Glomerular visceral epithelial cell (primary cell): ENCODE results near the gene C10orf53.
"Not testable (repeated sequence)": the region's sequence is repeated elsewhere in the genome, so short reads cannot be mapped to it uniquely, and the experiment has no call there.

Experiments used
- DNase-seq: peaks from one replicate; pipeline ENCODE4 v3.0.0-alpha.2; 2016; ENCODE audit errors: extremely low spot score

The C10orf53 gene

DNA sequence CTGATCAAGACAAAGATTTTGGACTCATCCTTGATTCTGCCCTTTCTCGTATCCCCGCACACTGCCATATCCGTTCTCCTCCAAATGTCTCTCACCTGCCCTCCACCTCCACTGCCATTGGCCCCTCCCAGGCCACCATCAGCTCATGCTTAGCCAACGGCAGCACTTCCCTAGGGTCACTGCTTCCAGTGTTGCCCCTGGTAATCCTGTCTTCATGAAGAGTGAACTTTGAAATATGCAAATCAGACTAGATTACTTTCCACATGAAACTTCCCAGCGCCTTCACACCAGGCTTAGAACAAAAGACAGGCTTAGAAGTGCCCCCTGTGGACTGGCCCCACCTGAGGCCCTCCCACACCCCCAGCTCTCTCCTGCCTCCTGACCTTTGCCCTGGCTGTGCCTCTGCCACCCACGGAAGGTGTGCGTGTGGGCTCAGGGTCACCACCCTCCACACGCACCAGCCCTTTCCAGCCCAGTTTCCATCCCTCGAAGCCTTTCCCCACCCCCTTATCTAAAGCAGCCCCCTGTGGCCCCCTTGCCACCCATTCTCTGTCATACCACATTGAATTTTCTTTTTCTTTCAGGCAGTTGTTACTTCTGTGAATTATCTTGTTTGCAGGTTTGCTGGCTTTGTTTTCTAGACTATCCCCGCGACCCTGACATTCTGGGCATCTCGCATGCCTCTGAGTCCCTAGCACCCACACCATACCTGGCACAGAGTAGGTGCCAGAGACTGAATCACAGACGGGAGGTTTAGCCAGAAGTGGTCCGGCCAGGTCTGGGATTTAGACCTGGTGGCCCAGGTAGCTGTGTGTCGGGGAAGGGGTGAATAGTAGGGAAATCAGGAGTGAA lies 26.8 kb upstream of the C10orf53 start:
- no peak for DNase-seq

DNA sequence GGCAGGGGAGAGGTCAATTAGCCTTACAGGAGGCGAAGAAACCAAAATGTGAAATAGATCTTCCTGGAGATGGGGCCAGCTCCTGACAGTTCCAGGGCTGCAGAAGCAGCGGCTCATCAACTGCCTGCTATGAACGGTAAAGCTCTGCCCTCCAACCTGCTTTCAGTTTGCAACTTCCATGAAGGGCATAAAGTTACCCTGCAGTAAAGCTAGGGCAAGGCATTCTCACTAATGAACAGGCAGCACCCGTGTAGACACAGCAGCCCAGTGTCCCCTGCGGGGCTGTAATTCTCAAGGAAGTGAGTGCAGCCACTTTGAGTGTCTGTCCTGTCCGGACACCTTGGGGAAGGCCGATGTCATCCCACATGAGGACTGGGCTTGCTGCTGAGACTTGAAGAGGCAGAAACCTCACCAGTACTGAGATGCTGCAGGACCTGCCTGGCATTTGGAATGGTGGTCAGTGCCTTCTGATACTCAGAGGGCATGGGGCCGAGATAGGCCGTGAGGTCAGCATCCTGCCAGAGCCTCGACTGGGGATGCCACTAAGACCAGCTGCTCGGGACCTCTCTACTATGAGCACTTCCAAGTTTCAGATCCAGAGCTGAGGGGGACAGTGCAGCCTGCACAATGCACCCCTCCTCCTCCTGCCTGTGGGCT lies 26.1 kb upstream of the C10orf53 start:
- DNase-seq: no peak

- no peak for DNase-seq
These were observed 25.3 kb upstream of the C10orf53 start for GRCh38 chr10:49654036-49654693.

DNA sequence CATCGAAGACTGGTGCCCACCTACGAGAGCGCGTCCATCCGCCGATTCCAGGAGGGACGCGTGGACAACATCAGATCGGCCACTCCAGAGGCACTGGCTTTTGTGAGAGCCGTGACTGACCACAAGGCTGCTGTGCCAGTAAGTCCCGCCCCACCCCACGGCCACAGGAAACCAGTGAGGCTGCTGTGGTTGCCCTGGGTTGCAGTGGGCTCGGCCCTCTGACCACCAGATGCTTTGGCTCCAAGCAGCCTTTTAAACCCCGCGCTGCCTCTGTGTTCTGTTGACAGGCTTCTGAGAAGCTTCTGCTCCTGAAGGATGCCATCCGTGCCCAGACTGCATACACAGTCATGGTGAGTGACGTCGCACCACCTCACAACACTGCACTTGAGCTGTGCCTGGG lies 24.4 kb upstream of the C10orf53 start:
- no peak for DNase-seq

DNA sequence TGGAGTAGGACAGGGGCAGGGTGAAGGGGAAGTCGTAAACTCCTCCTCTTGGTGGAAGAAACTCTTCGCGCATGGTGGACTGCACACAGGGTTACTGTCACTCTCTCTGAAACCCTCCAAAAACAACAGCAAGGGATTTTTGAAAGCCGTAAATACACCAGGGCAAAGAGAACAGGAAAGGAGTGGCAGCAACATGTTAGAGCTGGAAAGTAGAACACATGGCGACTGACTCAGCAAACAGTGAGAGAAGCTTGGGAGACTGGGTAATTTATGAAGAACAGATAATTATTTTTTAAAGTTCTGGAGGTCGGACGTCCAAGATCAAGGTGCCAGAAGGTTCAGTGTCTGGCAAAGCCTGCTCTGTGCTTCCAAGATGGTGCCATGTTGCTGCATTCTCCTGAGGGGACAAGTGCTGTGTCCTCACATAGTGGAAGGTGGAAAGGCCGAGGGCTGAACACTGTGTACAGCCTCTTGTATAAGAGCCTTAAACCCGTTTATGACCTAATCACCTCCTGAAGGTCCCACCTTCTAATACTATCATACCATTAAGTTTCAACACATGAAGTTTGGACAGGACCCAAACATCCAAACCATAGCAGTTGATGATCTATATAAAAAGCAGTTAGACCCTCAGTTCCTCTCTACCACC lies 22.5 kb upstream of the C10orf53 start:
- no peak for DNase-seq

- no peak for DNase-seq
These were observed 21.8 kb upstream of the C10orf53 start for GRCh38 chr10:49657606-49658005.

GRCh38 chr10:49661140-49661856 lies 18.2 kb upstream of the C10orf53 start:
- DNase-seq: no peak

GRCh38 chr10:49662169-49662830 lies 17.2 kb upstream of the C10orf53 start:
- no peak for DNase-seq

DNA sequence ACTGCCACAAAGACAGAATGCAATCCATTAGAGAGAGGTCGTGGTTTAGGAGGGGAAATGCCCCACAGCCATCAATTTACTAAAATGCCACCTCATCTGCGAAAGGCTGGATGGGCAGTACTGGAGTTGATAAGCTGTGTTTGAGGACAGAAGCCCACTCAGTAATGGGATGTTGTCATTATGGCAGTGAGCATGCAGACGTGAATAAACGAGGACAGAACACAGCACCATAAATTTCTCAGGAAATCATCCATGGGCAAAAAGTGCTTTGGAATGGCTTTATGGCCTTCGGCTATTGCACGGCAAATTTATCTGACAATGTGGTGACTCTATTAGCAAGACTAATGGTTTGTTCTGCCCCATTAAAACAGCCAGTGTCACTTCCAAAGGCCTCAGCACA lies 15.9 kb upstream of the C10orf53 start:
- DNase-seq: no peak

GRCh38 chr10:49664006-49664841 lies 15.2 kb upstream of the C10orf53 start:
- no peak for DNase-seq

DNA sequence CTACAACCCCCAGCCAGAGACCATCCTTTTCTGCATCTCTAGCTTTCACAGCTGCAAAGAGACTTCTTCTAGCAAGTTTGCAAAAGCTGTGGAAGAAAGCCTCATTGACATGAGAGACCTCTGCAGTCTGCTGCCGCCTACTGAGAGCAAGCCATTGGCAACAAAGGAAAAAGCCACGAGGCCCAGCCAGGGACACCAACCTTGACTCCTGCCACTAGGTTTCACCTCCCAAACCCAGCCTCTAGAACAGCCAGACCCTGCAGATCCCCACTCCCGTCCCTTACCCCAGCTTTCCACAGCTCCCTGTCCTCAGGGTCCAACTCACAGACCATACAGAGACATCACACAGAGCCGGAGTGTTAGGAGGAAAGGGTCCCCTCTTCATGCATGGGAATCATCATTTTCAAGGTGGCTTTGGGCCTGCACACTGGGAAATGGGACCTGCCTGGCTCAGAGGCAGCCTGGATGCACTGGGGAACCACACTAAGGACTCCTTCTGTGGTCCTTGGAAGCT lies 14.6 kb upstream of the C10orf53 start:
- DNase-seq: no peak

- no peak for DNase-seq
These were observed 13.3 kb upstream of the C10orf53 start for GRCh38 chr10:49666054-49666615.

- no peak for DNase-seq
These were observed 12.8 kb upstream of the C10orf53 start for GRCh38 chr10:49666685-49667084.

DNA sequence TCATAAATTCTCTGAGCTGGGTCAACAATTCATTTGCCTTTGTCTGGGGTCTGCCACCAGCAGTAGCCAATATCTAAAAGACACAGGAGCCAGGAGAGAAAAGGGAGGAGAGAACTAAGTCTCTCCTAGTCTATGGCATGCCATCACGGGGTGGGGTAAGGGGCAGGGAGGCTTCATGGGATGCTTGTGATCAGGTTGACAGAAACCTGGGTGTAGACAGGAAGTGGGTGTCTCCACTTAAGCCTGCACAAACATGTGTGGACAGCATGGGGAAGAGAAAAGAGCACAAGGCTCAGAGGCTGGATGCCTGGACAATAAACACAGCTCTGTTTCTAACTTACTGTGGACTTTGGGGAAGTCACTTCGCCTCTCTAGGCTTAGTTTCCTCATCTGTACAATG lies 11.5 kb upstream of the C10orf53 start:
- no peak for DNase-seq

DNA sequence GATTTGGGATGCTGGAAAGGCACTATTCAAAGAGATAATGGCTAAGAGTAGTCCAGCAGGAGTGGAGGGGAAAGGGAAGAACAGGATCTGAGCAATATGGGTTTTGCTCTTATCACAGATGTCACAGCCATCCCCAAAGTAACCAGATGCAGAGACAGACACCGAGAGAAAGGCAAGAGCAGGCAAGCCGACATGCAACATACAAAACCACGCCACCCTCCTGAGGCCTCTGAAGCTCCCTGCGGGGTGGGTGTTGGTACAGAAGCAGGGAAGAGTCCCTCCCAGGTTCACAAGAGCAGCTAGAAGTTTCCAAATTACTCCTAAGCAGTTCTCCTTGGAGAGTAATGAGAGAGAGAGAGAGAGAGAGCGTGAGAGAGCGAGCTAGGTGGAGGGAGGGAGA lies 10.8 kb upstream of the C10orf53 start:
- no peak for DNase-seq

GRCh38 chr10:49678827-49679479 lies 498 bp upstream of the C10orf53 start:
- no peak for DNase-seq

GRCh38 chr10:49682449-49682848 lies 3.0 kb downstream of the C10orf53 start:
- DNase-seq: not testable (repeated sequence)

DNA sequence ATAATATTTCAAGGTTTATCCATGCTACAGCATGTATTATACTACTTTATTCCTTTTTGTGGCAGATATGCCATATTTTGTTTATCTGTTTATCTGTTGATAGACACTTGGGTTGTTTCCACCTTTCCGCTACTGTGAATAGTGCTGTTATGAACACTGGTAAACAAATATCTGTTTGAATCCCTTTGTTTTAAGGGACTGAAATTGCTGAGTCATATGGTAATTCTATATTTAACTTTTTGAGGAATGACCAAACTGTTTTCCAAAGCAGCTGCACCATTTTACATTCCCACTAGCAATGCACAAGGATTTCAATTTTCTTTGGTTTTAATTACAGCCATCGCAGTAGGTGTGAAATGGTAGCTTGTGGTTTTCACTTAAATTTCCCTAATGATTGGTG lies 3.4 kb downstream of the C10orf53 start:
- no peak for DNase-seq

DNA sequence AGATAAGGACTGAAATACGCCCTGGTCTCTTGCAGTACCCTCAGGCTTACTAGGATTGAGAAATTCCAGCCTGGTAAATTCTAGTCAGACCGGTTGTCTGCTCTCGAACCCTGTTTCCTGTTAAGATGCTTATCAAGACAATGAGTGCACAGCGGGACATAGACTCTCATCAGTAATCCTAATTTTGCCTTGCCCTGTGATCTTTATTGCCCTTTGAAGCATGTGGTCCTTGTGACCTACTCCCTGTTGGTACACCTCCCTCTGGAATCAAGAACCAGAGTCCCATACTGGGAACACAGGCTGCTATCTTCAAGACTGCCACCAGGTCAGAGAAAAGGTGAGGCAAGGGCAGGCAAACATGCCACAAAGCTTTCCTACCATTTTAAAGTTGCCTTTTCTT lies 7.2 kb downstream of the C10orf53 start:
- DNase-seq: no peak
